HT1080 (cell line): Measurements from ENCODE around the gene PPP1R9A. TPM values are rescaled to one million over a fixed set of nuclear protein-coding genes. Genes with fewer than 3 reads are reported as not detected.

Source experiments
- DNase-seq: peaks from one replicate; pipeline ENCODE4 v3.0.0-alpha.2; 2015; ENCODE audit warnings: low read depth
- total RNA-seq: library from RNA; depleted of rRNA; stranded (reverse); fragments of >200 nt; shearing (Covaris generic); gene quantifications from 2 replicates; pipeline ENCODE4 v1.2.3, GENCODE V29; 2014

The PPP1R9A gene
- total RNA-seq, 1 experiment from 2014 or later, result 4.3 TPM

DNA sequence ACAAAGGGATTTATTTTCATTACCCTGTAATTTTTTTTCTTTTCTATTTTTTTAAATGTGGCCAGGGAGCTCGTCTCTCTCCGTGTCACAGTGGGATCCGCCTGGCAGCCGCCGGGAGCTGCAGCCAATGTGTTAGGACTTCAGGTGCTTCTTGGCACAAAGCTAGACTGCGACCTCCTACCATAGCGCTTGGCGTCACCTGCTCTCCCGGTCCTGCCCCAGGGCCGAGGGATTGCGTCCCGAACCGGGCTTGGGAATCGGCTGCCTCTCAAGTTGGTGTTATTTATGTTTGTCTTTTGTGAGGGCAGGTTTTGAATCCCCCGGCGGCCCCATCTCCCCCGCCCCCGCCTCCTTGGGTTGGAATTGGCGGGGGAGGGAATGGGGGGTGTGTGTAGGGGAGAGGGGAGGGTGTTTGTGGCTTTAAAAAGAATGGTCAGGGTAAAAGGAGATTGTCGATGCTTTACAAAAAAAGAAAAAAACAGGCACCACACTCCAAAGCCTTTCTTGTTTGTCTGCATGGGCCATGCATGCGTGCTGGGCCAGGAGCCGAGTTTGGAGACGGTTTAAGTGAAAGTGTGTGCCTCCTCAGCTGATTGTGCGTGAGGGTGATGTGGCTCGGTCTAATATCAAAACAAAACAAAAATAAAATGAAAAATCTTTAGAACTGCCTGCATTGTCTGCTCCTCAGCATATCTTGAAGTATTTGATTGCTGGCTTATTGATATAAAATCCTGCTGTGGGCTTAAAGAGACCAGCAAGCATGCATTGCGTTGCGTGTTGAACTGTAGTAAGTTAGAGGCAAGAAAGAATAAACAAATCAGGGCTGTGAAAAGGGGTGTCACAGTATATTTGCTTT lies 1.2 kb downstream of the PPP1R9A start:
- peak; percentile 9 for DNase-seq

DNA sequence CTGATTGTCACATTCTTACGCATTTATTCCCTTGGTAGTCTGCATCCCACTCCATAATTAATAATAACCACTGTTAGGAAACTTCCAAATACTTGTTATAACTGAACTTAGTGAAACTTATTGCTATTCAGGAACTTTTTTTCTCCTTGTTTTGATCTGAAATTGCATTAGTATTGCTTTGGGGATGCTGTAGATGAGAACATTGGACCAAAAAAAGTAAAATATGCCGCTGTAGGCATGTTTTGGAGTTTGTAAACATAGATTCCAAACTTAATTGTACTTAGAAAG lies 1.7 kb downstream of the PPP1R9A start:
- no peak for DNase-seq

DNA sequence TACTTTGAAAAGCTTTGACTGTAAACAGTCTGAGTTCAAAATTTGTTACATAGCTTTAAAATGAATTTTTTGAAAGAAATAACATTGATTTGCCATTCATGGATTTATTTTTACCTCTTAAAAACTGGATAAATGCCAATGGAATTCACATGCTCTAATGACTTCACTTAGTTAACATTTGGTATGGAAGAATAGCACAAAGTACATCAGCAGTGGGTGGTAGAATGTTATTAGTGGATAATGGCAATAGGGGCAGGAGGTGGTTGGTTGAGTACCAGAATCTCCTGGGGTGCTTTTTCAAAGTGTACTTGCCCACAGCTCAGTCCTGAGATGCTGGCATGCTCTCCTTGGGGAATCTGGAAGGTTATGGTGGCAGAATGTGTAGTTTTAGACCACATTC lies 4.7 kb downstream of the PPP1R9A start:
- DNase-seq, result no peak

DNA sequence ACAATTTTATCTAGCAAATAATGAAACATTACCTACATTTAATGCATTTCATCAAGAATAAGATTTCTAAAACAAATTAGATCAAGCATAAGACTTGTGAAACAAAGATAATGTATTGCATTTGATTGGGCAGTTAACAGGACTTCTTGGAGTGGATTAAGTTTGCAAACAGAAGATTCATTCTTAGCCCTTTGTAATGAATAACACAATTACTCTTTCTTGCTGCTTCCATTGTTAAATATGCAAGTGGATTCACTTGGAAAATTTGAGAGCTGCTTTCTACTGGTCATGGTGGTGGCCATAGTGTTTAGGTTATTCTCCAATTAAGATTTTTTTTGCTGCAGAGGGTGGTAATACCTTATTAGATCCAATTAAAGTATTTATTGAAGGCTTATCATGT lies 6.0 kb downstream of the PPP1R9A start:
- no peak for DNase-seq

DNA sequence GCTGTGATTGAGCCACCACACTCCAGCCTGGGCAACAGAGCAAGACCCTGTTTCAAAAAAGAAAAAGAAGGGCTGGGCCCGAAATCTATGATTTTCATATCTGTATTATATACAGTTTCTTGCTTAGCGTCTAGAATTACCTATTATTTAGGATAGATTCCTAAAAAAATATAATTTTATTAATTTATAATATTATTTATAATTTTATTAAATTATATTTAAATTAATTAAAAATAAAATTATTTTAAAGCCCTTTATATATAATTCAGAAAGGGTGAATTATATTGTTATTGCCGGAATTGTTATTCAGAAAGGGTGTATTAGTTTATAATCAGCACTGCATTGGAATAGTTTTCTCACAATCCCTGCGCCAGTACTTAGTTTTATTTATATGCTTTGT lies 14.5 kb downstream of the PPP1R9A start:
- no peak for DNase-seq

DNA sequence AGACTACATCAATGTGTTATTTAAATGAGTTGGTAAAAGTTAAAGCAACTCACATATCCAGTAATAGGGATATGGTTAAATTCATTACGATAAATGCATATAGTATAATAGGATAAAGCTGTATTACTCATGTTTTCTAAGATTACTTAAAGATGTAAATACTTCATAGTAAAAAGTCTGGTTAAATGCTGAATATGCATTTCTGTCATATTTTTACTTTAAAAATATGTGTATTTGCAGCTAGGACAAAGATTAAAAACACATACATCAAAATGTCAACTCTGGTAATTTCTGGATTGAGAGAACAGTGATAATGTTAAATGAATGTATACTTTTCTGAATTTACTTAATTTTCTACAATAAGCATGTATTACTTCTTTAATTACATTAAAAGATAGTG lies 15.1 kb downstream of the PPP1R9A start:
- DNase-seq, result no peak

DNA sequence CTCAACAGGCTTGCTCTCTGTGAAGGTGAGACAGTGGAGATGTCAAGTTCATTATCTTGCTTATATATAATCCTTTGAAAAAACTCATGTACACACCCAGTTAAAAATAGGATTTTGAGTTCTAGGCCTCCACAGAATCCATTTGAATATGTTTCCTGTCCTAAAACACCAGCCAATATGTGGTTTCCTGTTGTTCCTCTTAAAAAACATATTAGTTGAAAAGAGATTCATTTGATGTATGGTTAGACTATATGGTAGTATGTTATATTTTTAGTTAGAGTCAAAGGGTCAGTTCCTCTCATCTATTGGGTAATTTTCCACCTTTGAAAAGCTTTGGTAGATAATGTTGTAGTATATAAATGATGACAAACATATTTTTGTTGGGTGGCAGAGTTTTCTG lies 16.0 kb downstream of the PPP1R9A start:
- no peak for DNase-seq

DNA sequence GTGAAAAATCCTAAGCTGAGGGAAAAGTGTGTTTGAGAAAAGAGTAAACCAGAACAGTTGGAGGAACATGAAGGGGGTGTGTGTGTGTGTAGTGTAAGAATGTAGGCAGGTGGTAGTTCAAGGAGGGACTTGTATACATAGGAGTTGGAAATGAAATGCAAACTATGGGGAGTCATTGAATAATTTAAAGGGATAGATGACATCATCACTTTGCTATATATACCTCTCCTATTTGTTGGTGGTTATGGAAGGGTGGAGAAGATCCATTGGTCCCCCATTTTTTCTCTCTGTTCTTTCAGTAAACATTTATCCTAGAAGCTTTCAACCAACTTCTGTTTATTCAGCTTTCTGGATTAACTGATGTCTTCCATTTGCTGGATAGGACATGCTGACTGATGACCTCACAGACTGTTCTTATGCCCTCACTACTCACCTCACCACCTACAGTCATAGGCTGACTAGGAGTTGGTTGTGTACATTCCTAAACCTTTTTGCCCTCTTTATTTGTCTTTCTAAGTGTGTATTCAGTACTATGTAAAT lies 20.8 kb downstream of the PPP1R9A start:
- DNase-seq, result no peak

DNA sequence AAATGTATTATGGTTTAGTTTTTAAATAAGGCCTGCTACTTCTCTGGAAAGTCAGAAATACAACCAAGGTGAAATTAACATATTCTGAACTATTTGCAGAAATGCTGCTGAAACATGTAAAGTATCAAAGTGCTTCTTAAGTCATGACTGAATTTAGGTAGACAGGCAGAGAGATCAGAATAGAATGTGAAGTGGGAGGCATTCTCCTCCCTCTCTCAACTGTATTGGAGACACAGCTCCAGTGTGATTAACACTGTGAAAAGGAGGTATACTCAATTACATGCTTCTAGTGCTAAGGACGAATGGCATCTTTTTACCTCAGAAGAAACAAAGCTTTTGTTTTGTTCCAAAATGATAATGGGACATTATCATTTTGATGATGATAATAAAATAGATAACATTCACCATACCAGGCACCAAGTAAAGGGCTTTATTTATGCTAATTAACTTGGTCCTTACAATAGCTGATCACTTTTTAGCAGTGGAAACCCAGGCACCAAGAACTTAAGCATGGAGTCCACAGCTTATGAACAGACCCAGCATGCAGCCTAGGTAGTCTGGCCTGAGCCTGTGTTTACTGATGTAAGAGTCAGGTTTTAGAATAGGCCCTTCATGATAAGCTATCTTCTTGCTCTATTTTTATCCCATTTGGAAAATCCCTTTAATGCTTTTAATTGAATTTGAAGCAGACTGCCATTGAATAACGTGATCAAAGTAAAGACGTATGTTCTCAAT lies 26.0 kb downstream of the PPP1R9A start:
- no peak for DNase-seq

DNA sequence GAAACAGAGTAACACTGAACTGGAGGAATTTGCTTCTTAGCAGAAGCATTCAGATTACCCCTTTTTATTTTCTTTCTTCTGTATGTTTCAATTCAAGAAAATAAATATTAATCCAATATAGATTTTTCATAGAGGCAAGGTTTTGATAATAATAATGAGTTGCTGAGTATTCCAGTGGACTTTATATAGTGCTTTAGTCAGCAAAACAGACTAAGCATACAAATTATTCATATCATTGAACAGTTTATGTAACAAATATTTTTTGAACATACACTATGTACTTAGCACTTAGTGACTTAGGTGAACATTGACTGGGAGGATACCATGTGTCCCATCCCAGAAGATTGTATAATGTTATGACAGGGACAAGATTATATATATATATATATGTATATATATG lies 32.0 kb downstream of the PPP1R9A start:
- DNase-seq, result no peak

DNA sequence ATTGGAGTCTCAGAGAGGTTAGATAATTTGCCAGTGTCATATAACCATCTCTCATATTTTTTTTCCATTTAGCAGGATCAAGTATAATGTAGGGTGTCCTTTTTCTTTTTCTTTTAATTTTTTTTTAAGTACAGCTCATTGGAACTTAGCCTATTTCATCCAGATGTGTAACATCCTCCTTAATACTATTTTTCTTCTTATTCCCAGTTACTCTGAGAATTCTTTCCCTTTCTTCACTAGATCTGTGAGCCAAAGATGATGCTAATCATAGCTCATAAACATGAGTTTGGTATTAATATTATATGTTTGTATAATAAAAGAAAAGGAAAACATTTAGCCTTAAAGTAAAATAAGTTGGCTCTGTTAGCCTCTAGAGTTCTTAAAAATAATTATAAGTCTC lies 32.8 kb downstream of the PPP1R9A start:
- no peak for DNase-seq

DNA sequence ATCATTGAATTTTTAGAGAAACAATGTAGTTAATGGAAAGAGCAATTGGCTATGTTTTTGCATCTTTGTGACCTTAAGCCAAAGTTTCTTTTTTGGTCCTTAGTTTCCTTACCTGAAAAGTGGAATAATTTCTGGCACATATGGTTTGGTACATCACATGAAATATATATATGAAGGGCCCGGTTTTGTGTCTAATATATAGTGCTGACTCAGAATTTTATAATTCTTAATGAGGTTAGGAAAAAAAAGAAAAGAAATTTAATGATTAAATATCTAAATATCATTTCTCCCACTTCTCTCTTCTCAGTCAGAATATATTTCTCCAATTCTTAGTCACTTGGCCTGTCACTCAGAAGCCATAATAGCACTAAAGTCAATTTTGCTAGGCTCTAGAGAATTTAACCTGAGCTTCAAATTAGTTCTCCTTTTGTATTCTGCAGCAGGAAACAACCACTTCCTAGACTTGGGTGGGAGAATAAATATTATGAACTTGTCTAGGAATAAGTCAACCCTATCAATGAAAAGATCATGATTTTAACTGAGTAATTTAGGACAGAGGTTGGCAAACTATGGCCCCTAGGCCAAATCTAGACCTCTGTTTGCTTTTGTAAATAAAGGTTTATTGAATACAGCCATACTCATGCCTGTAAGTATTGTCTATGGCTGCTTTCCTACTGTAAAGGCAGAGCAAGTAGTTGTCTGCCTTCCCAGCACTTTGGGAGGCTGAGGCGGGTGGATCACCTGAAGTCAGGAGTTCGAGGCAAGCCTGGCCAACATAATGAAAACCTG lies 34.6 kb downstream of the PPP1R9A start:
- no peak for DNase-seq

DNA sequence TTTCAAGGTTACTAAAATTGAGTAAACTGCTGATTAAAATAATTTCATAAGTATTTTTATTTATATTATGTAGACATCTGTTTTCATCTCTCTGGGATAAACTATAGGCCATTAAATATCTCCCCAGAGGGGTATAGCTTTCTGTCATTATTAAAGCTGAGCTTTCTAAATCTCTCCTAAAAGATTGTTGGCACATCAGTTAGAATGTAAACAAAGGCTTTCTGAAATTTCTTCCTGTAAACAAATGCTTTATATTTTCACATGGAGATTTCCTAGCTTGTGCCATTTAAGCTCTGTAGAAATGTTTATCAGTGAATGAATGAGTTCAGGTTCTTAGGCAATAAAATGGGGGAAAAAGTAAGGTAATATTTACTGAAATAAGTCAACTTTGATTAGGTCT lies 35.7 kb downstream of the PPP1R9A start:
- no peak for DNase-seq

DNA sequence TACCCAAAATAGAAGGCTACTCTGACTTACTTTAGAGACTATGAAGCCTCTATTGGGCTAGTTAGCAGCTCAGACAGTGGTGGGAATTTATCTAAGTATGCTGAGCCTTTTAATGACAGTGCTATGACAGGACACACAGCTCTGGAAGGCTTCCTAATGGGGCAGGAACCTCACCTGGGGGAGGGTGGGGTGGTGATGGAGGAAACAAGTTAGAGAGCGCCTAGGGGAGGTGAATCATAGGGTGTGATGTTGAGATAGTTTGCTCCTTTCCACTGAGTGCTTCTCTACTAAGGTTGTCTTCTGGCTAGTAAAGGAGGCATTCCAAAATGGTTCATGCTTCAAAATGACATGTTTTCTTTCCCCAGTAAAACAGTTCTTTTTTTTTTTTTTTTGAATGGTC lies 42.1 kb downstream of the PPP1R9A start:
- DNase-seq, result peak; percentile 14

DNA sequence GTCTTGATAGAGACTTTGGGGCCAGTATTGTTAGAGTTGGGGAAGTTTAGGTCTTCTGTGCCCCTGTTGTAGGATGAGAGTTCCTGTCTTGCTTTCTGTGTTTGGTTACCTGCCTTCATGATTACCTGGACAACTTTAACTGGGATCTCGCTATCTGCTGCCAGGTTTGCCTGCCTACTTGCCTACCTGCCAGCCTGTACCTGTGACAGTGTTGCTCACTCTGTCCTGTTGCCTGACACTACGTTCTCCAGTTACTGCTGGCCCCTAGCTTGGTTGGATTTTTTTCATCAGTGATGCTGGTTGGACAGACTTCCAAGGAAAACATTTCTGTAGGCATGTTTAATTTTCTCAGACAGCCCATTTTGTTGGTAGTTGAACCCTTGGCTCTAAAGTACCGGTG lies 48.4 kb downstream of the PPP1R9A start:
- no peak for DNase-seq

DNA sequence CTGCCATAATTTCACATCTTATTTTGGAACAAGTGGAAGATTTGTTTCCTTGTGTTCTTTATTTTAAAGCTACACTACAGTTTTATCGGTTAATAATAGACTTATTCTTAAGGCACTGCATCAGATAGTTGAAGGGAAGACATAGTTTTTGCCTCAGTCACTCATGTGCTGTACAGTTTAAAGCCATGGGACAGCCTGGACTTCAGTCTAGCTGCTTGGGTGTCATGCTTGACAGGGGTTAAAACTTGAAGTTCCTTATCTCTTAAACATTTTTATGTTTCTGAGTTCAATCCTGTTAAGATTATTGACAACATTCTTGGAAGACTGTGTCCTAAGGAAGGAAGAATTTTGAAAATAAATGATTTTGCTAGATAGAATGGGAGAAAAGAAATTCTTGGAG lies 49.7 kb downstream of the PPP1R9A start:
- no peak for DNase-seq

DNA sequence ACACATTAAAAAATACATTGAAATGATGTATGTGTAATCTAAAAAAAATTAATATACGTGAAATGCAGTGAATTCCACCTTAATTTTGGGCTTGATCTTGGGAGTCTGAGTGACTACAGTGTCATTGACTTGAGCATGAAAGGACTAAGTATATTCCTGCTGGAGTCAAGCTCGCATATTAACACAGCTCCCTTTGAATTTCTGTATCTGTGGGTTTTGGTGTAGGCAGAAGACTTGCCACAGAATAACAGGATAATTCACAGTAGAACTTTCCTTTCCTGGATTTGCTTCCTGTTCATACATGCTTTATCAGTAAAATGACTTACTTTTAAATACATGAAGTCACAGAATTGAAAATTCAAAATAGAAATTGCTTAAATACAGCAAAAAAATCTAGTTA lies 55.3 kb downstream of the PPP1R9A start:
- no peak for DNase-seq

DNA sequence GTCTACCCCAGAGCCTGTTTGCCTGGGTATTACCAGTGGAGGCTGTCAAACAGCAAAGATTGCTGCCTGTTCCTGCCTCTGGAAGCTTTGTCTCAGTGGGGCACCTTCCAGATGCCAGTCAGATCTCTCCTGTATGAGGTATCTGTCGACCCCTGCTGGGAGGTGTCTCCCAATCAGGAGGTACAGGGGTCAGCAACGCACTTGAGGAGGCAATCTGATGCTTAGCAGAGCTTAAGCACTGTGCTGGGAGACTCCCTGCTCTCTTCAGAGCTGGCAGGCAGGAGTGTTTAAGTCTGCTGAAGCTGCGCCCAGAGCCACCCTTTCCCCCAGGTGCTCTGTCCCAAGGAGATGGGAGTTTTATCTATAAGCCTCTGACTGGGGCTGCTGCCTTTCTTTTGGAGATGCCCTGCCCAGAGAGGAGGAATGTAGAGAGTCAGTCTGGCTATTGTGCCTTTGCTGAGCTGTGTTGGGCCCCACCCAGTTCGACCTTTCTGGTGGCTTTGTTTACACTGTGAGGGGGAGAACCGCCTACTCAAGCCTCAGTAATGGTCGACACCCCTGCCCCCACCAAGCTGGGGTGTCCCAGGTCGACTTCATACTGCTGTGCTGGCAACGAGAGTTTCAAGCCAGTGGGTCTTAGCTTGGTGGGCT lies 62.2 kb downstream of the PPP1R9A start:
- DNase-seq, result no peak

DNA sequence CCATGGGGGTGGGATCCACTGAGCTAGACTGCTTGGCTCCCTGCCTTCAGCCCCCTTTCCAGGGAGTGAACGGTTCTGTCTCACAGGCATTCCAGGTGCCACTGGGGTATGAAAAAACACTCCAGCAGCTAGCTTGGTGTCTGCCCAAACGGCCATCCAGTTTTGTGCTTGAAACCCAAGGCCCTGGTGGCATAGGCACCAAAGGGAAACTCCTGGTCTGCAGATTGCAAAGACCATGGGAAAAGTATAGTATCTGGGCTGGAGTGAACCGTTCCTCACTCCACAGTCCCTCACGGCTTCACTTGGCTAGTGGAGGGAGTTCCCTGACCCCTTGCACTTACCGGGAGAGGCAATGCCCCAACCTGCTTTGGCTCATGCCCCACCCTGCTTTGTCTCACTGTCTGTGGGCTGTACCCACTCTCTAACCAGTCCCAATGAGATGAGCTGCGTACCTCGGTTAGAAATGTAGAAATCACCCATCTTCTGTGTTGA lies 62.7 kb downstream of the PPP1R9A start:
- DNase-seq, result no peak

DNA sequence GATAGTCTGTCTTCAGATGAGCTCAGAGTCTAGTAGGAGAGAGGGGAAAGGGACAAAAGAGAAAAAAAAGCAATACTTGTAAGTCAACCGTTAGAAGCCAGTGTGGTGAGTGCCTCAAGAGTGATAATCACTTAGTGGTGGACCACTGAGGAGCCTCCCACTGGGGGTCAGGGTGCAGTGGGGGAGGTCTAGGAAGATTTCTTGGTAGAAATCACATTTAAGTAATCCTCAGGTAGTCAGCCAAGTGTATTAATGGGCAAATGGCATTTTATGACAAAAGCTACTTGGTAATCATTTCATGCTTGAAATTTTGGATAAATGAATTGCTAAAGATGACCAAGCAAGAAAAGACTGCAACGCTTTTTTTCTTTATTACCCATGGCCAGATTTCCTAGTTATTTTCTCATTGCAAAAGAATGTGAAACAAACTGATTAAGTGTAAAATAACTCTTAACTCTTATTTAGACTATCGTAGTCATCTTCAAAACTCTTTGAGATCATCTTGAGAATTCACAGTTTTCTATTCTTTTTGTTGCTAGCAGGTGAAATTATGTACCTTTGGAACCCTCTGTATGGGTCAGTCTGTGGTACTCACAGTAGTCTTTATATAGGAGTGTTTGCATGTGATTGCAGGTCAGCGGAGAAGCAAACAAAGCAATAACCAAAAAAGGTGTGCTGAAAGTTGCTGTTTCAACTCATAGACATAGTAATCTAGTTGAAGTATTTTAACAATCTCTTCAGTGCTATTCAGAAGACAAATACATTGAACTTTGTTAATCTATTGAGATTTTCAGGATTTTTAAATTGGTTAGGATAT lies 63.9 kb downstream of the PPP1R9A start:
- no peak for DNase-seq
